ENCODE measurements around the gene ROPN1. TPM values are rescaled to one million over a fixed set of nuclear protein-coding genes. Genes with fewer than 3 reads are reported as not detected.
"Not testable (repeated sequence)": the region's sequence is repeated elsewhere in the genome, so short reads cannot be mapped to it uniquely, and the experiment has no call there.

ROPN1 gene
- total RNA-seq (2012; rRNA removed) (0.18 TPM in 1 of 2 replicates, not detected in the other), polyA plus RNA-seq (2012; rRNA removed) (0.03 TPM in 1 of 2 replicates, not detected in the other), Bru-seq, nascent RNA (percentile 7 among the genes with signal in this experiment), BruChase-seq, experiment 1, labeled RNA remaining after a 6-hour chase (not detected), BruChase-seq, experiment 2, labeled RNA remaining after a 2-hour chase (not detected)
- 0.08 TPM in 1 of 2 replicates, not detected in the other for polyA plus RNA-seq (2012; cell fraction: cytosol; rRNA removed)
- polyA plus RNA-seq (2012; cell fraction: nucleus; rRNA removed; ENCODE audit: low replicate concordance), result not detected in 2 replicates
- long read RNA-seq, result 0 reads

- H2AK5ac ChIP-seq (ENCODE audit: low read depth, low read length); H2BK5ac ChIP-seq (ENCODE audit: low read depth, low read length, poor library complexity, severe bottlenecking); dilution Hi-C loops (cut with HindIII; ENCODE audit: low sequenced_read_pairs, unreplicated experiment); H4K20me1 ChIP-seq (ENCODE audit: insufficient read depth, low read length); H2BK20ac ChIP-seq (ENCODE audit: low read depth, low read length); H3K23ac ChIP-seq (ENCODE audit: low read depth, low read length); H3K56ac ChIP-seq (ENCODE audit: extremely low read depth, insufficient read depth, low read length); DNase-seq; in situ Hi-C loops (cut with MboI; ENCODE audit: low sequenced_read_pairs); BruUV-seq (replicated peaks); H3K9me1 ChIP-seq (ENCODE audit: insufficient read depth, low read length); CTCF ChIA-PET; H4K5ac ChIP-seq (ENCODE audit: low read depth, low read length); H3K4me1 ChIP-seq (ENCODE audit: control insufficient read depth, insufficient read depth, low read length); H3K36me3 ChIP-seq (ENCODE audit: control insufficient read depth, insufficient read depth, low read length); H3K4me2 ChIP-seq (ENCODE audit: low read depth, low read length); POLR2A ChIA-PET (ENCODE audit: unreplicated experiment); H3K14ac ChIP-seq (replicated peaks; ENCODE audit: low read depth, low read length); H3K79me1 ChIP-seq (ENCODE audit: low read depth in 1 of 2, low read length in 2 of 2); H2BK120ac ChIP-seq (ENCODE audit: low read depth, low read length); H2AFZ ChIP-seq (replicated peaks; ENCODE audit: low read length, poor library complexity); H4K8ac ChIP-seq (ENCODE audit: low read depth in 2 of 2, low read length in 2 of 2); H2AK9ac ChIP-seq (replicated peaks; ENCODE audit: low read depth, low read length, poor library complexity); H3K4me3 ChIP-seq (ENCODE audit: insufficient read depth, low read depth, low read length); intact Hi-C loops (cut with micrococcal nuclease); H4K91ac ChIP-seq (ENCODE audit: insufficient read depth, low read depth, low read length); H3K4ac ChIP-seq (ENCODE audit: low read depth, low read length); H3K27ac ChIP-seq (ENCODE audit: insufficient read depth, low read length); H3K9ac ChIP-seq (ENCODE audit: low read depth, low read length); H3K18ac ChIP-seq (ENCODE audit: low read depth, low read length); H2BK15ac ChIP-seq (ENCODE audit: low read depth, low read length); H3K9me3 ChIP-seq (ENCODE audit: control insufficient read depth, insufficient read depth, low read length): not testable (repeated sequence)
- H3K27me3 ChIP-seq (ENCODE audit: control insufficient read depth, insufficient read depth, low read length), result peaks cover 52% of the 10 kb centered on the region
- ATAC-seq (ENCODE audit: low read depth), result peak; percentile 90
- WGBS, 2 experiments (ENCODE audit: extremely low coverage in 2 of 2, insufficient read length in 1 of 2), result no CpG with 5 or more reads among the region's 49 CpGs
Measured at GRCh38 chr3:123991730-123992588, at the start of gene ROPN1. Gene ROPN1, minus strand, starts transcription at chr3:123992124. Its CDS starts 11,643 bp downstream, at chr3:123980481.

Measured in IMR-90 (cell line).